Measurements from ENCODE around the gene RCN2. TPM values are rescaled to one million over a fixed set of nuclear protein-coding genes. Genes with fewer than 3 reads are reported as not detected.

RCN2 gene
- total and polyA plus RNA-seq, 2 of the 8 experiments (the other 6 are each of a cell fraction or from before 2014, with no cell fraction given) = 65.6 to 137 TPM

DNA sequence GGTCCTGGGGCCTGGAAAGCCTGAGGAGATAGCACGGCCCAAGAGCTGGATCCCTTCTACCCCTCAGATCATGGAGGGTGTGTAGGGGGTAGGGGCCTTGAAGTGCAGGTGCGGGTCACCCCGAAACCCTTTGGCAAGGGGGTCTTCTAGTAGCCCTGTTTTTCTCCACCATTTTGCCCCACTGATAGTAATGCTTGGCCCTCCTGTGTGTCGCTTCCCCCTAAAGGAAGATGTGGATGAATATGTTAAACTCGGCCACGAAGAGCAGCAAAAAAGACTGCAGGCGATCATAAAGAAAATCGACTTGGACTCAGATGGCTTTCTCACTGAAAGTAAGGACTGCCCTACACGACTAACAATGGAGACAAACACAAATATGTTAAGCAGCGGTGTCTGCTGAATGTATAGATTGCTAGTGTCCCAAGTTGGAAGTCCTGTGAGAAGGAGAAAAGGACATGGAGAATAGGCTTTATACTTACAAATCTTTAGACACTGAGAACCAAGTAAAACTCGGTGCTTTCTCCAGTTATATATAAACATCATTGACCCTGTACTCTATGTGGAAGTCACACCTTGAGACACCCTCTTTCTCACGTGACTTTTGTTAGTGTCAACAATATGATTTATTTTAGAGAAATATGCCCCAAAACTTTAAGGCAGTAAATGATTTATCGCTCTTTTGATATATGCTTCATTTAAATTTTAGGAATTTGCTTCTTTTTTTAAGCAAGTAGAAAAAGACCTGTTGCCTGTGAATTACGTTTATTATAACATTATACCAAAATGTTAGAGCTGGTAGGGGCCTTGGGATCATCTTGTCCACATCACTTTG is 802 bp downstream of the RCN2 start:
- Histone ChIP-seq H3K9ac (replicated peaks in 1 of 4; ENCODE audit: extremely low read depth in 1 of 4, low read depth in 3 of 4, low read length in 3 of 4) (peak overlapping the region; percentile 88 to 96 (median 92)), H3K79me1 (ENCODE audit: low read depth, low read length) (no peaks in the 10 kb centered on the region), H3K56ac (replicated peaks; ENCODE audit: insufficient read length, low read depth, low read length) (peak overlapping the region; percentile 27), H2BK20ac (ENCODE audit: low read length) (no peak overlapping the region), H3K9me3 (ENCODE audit: insufficient read depth in 2 of 2, low read depth in 1 of 2, low read length in 1 of 2) (no peaks in the 10 kb centered on the region), H4K20me1 (replicated peaks in 1 of 2; ENCODE audit: control insufficient read depth in 1 of 2, insufficient read depth in 2 of 2, low read length in 2 of 2) (no peaks in the 10 kb centered on the region), H4K91ac (replicated peaks; ENCODE audit: insufficient read length, low read length) (no peak overlapping the region), H2BK5ac (ENCODE audit: low read depth, low read length) (peak overlapping the region; percentile 61; the same call in 1 of the 2 replicates), H3K4me2 (ENCODE audit: insufficient read depth in 1 of 2, low read depth in 2 of 2, low read length in 2 of 2) (peak overlapping the region; percentile 78 to 82), H3K18ac (ENCODE audit: extremely low read depth, low read length) (peak overlapping the region; percentile 0; the same call in 1 of the 2 replicates), H3K27me3 (replicated peaks in 1 of 4; ENCODE audit: control insufficient read depth in 3 of 4, extremely low read depth in 1 of 4, insufficient read depth in 3 of 4, low read length in 3 of 4) (peaks cover 0 to 1% (median 0%) of the 10 kb centered on the region in 4 experiments; a peak in 1 of 7 replicates), H4K8ac (ENCODE audit: extremely low read depth, insufficient read depth, low read length) (peak overlapping the region; percentile 98; the same call in 1 of the 2 replicates), H3K23ac (ENCODE audit: insufficient read length) (no peak overlapping the region), H3K4ac (replicated peaks; ENCODE audit: insufficient read length, low read depth, low read length) (no peak overlapping the region), H4K5ac (ENCODE audit: insufficient read length, low read depth, low read length) (peak overlapping the region; percentile 54), H3K27ac (ENCODE audit: low read depth, low read length) (peak overlapping the region; percentile 86), H2AK5ac (ENCODE audit: low read depth, low read length) (no peak overlapping the region), H3K23me2 (ENCODE audit: low read depth, low read length) (no peaks in the 10 kb centered on the region), H2AFZ (ENCODE audit: low read length) (no peak overlapping the region), H3K14ac (ENCODE audit: insufficient read length) (no peak overlapping the region), H3K4me3 (ENCODE audit: extremely low read depth in 1 of 4, insufficient read depth in 2 of 4, low read depth in 3 of 4, low read length in 4 of 4) (peak overlapping the region; percentile 79 to 92 (median 86)), H3K36me3 (ENCODE audit: control insufficient read depth in 2 of 4, insufficient read depth in 4 of 4, low read length in 3 of 4) (peaks cover 7 to 46% (median 29%) of the 10 kb centered on the region in 4 experiments; a peak in 7 of 8 replicates), H2BK15ac (ENCODE audit: low read length) (no peak overlapping the region), H2BK12ac (ENCODE audit: low read depth, low read length) (0 out of 2 replicates have a peak overlapping the region, but pooled peaks have one; percentile 20), H3K4me1 (replicated peaks in 1 of 4; ENCODE audit: control insufficient read depth in 3 of 4, insufficient read depth in 4 of 4, low read length in 3 of 4) (peaks cover 0 to 3% (median 0%) of the 10 kb centered on the region in 4 experiments; a peak in 2 of 7 replicates), H3K79me2 (ENCODE audit: control insufficient read depth in 1 of 2, insufficient read depth in 2 of 2, low read length in 2 of 2) (peaks cover 0 to 28% of the 10 kb centered on the region in 2 experiments; a peak in 2 of 4 replicates), H2BK120ac (replicated peaks; ENCODE audit: low read depth, low read length) (no peak overlapping the region)
- 19% methylated on average over 14 of the region's 14 CpGs; no CpG with 5 or more reads in 1 of the 2 experiments for WGBS, 2 experiments (ENCODE audit: extremely low coverage in 1 of 2, insufficient coverage in 1 of 2, insufficient read length in 1 of 2, insufficient replicate concordance in 2 of 2, low coverage in 1 of 2, low lambda C conversion rate in 2 of 2, missing lambda C conversion rate in 1 of 2)
- ChIA-PET POLR2A (ENCODE audit: partially characterized antibody) (interaction anchor here (0.7 to 2.8 kb wide), 16 partner anchors 10 to 1091 kb away, joined by 3 to 26 read pairs (median 4); partner anchors contain the start of gene SCAPER), CTCF (ENCODE audit: partially characterized antibody) (no interaction called here)
- FAIRE-seq = peak; percentile 19
- TF ChIP-seq, protein P1, sequence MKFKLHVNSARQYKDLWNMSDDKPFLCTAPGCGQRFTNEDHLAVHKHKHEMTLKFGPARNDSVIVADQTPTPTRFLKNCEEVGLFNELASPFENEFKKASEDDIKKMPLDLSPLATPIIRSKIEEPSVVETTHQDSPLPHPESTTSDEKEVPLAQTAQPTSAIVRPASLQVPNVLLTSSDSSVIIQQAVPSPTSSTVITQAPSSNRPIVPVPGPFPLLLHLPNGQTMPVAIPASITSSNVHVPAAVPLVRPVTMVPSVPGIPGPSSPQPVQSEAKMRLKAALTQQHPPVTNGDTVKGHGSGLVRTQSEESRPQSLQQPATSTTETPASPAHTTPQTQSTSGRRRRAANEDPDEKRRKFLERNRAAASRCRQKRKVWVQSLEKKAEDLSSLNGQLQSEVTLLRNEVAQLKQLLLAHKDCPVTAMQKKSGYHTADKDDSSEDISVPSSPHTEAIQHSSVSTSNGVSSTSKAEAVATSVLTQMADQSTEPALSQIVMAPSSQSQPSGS (IDR thresholded peaks at IDR 0.05; ENCODE audit: low read length) = no peak
- TF ChIP-seq USF2 (IDR thresholded peaks at IDR 0.05; ENCODE audit: low read length) (no peak), JUN (IDR thresholded peaks at IDR 0.05; ENCODE audit: low read depth, low read length) (no peak)
- no peak for DNase-seq (ENCODE audit: low read depth in 1 of 2, low spot score in 2 of 2)

Measured in H1 (cell line).